ENCODE results near the gene AP5B1.

Gene AP5B1, protein sequence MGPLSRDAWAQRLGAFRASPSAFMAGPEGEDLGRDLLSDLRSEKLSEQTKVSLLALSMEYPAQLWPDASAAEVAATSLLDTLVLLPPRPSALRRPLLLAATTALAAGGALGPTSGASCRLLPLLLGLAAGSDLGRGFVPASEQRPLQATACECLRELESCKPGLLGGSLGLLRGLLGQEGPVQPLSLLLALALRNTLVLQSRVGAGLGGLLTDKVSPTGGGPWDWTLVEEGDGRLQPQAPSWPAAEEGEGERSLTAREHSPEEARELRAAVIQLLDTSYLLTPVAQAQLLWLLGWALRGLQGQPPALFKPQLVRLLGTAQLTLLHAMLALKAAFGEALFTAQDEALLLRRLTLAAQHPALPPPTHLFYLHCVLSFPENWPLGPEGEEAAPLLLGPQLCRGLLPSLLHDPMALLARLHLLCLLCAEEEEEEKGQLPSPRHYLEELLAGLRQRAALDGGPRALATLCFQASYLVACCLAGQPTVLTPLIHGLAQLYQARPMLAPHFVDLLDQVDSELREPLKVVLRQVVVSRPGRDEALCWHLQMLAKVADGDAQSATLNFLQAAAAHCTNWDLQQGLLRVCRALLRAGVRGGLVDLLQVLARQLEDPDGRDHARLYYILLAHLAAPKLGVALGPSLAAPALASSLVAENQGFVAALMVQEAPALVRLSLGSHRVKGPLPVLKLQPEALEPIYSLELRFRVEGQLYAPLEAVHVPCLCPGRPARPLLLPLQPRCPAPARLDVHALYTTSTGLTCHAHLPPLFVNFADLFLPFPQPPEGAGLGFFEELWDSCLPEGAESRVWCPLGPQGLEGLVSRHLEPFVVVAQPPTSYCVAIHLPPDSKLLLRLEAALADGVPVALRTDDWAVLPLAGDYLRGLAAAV

DNA sequence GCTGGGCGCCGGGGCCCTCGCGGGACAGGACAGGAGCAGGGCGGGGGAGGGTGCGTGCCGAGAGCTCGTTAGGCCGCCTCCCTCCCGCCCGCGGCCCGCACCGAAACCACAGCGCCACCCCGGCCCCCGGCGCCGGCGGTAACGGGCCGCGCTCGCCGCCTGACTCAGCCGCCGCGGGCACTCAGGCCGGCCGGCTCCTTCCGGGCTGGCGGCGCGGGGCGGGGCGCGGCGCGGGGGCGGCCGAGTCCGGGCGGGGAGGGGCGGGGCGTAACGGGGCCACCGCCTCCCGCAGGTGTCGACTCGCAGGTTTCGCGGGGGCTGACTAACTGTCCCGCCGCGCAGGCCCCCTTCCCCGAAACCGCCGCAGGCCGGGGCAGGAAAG, at the start of gene AP5B1:
Gene AP5B1 (minus strand): TSS at position 207 of the 382 bp plus-strand sequence. CDS start 385 bp downstream, outside the sequence.
- in situ Hi-C loops (cut with HindIII; ENCODE audit: low sequenced_read_pairs), result no loop called here

DNA sequence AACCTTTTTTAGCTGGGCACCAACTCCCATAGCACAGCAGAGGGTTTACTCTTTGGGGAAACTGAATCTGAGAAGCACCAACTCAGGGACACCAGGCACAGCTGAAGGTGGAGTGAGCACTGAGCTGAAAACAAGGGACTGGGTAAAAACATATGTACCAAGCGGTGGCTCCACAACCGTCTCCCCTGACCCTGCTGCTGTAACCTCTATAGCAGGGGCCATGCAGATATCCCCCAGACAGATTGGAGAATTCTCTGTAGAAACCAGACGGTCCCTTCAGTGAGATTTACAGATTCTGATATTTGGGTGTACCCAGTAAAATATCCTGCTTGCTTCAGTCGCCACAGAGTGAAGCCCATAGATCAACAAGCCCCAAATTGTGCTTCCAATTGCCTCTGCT, 48.7 kb upstream of the AP5B1 start:
- in situ Hi-C loops (cut with HindIII; ENCODE audit: low sequenced_read_pairs), result no loop called here

DNA sequence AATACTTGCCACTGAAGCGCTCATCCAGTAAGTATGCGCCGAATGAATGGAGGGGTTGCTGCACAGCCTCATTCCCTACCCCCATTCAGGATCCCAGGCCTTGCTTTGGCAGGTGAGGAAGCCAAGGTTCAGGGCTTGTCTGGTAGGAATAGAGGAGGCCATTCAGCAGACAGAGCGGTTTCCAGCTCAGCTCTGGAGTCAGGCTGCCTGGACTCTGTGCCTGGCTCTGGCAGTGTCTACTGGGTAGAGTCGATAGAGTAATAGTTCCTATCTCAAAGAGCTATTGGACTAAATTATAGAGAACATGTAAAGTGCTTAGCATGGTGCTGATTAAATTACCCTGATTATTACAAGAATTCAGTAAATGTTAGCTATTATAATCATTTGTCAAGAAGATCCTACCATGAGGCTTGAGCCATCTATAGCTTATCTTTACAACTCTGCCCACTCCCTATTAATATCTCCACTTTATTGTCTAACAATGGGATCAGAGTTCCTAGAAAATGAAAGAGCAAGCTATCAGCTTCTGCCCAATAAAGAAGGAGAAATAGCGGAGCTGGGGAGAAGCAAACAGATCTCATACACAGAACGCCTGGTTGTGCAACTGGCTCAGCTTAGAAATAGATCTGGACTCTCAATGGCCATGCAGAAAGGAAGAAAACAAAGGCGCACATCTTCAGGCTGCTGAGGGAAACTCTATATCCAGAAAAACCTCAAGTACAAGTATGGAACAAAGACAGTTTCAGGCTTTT, 46.4 kb upstream of the AP5B1 start:
- in situ Hi-C loops (cut with HindIII; ENCODE audit: low sequenced_read_pairs), result no loop called here

DNA sequence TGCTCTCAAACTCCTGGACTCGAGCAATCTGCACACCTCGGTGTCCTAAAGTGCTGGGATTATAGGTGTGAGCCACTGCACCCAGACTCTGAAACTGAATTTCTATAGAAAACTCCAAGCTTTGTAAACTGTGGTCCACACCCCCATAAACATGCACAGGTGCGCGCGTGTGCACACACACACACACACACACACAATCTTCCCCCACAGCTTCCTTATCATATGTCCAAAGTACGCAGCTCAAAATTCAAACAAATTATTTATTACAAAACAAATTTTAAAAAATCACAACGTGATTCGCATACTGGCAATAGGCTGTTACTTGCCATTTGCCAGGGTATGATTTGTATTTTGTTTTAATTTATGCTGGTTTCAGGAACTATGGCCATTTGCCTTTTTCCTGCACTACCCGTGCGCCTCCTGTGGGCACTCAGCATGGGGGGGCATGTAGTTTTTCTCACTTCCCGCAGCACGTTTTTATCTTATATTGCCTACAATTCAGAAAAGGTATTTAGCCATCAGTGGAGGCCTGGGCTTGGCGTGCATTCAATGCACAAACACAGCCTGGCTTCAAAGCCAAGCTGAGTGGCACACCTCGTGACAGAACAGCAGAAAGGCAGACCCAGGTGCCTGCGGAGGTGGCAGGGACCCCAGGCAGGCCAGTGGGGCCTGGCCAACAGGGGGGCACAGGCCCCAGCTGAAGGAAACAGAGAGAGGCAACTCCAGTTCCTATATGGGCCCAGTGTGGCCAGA, 42.2 kb upstream of the AP5B1 start:
- in situ Hi-C loops (cut with HindIII; ENCODE audit: low sequenced_read_pairs), result no loop called here

DNA sequence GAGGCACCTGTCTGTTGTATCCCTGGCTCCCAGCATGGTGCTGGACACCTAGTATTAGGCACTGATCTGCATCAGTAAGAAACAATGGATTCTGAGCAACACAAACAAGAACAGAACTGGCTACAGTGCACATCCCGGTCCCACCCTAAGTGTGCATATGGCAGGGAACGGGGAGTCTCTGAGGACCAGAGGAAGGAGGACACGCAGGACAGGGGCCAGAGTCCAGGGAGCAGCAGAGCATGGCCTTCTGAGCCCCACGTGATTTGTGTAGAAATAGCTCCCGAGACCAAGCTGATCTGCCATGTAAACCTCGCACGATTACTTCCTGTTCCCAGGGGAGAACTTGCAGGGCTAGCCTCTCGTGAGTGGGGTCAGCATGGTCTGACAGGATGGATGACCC, 40.3 kb upstream of the AP5B1 start:
- in situ Hi-C loops (cut with HindIII; ENCODE audit: low sequenced_read_pairs), result no loop called here

DNA sequence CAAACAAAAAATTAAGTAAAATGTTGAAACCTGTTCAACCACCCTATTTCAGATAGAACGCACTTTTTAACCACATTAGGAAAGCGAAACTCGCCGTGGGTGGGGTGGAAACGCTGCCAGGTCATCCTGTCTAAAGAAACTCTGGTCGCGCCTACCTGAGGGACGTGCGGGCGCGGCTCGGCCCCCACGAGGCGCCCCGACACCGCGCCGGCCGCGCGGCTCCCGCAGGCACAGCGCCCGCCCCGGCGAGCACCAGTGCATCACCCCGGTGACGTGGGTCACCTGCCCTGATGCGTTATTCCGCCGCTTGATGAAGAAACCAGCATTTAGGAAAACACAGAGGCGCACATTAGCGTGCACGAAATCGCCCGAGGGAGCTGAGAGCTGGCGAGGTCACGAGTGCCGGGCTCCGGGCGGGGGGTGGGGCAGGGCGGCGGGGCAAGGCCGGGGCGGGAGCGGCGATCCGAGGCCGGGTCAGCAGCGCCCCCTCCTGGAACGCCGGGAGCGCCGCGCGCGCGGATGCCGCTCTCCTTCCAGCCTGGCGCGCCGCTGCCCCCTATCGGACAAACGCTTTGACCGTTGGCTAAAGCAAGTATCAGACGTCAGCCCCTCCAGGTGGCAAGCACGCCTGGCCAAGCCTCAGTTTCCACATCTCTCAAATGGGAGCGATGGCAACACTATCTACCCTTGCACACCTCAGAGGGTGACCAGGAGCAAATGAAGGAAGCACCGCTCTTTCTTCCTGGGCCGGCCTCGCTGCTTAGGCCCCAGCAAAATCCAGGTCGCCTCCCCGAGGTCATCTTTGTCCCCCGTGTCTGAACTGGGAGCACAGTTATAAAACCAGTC, 37.3 kb upstream of the AP5B1 start:
- in situ Hi-C loops (cut with HindIII; ENCODE audit: low sequenced_read_pairs), result no loop called here

DNA sequence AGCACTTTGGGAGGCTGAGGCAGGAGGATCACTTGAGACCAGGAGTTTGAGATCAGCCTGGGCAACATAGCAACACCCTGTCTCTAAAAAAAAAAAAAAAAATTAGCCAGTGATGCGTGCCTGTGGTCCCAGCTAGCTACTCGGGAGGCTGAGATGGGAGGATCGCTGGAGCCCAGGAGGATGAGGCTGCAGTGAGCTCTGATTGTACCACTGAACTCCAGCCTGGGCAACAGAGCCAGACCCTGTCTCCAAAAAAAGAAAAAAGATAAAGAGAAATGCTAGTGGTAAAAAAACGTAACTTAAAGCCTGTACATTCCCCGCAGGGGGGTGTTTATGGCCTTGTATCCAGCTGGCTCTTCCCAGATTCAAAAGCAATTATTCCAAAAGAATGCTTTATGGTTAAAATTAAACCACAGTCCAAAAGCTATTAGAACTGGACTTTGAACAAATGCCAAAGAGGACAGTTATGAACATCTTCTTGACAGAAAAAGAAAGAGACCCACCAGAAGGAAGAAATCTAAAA, 36.6 kb upstream of the AP5B1 start:
- in situ Hi-C loops (cut with HindIII; ENCODE audit: low sequenced_read_pairs), result no loop called here

DNA sequence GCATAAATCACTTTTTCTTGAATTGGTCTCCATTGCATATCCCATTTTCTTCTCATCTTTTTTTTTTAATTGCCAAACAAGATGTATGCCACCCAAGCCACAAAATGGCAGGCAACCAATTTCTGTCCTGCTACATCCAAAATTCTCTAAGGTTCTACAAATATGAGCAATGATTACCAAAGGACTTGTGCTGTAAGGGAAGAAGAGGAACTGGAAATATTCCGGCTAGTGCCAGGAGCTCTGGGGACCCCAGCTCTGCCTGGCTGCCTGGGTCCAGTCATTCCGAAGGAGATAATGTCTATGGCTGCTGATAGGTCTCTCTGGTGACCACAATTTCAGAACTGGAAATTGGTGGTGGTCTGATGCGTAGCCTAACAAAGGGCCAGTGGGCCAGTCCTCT, 35.9 kb upstream of the AP5B1 start:
- in situ Hi-C loops (cut with HindIII; ENCODE audit: low sequenced_read_pairs), result no loop called here

DNA sequence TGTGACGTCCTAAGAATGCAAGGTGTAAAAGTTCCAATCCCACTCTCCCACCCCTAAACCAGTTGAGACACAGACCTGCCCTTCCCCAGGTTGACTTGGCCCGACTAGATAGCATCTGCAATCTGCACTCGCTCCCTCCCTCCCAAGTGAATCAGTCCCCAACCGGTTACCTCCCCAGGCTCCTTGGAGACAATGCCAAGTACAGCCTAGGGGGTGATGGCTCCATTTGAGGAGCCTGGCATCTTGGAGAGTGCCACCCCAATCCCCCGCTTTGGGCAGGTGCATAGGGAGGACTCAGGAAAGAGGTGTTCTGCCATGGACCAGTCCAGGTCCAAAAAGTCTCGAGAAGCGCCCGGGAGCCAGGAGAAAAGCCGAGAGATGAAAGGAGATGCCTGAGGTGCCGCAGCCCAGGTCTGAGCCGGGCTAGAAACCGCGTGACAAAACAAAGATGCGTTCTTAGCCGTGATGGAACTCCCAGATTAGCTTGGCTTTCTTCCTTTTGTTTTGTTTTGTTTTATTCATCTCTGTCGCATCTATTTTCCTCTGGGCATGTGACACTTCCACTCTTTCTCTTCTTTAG, 34.3 kb upstream of the AP5B1 start:
- in situ Hi-C loops (cut with HindIII; ENCODE audit: low sequenced_read_pairs), result loop anchor here (5.0 kb wide), 1 partner anchor 53 kb away; no protein-coding TSS in a partner anchor

DNA sequence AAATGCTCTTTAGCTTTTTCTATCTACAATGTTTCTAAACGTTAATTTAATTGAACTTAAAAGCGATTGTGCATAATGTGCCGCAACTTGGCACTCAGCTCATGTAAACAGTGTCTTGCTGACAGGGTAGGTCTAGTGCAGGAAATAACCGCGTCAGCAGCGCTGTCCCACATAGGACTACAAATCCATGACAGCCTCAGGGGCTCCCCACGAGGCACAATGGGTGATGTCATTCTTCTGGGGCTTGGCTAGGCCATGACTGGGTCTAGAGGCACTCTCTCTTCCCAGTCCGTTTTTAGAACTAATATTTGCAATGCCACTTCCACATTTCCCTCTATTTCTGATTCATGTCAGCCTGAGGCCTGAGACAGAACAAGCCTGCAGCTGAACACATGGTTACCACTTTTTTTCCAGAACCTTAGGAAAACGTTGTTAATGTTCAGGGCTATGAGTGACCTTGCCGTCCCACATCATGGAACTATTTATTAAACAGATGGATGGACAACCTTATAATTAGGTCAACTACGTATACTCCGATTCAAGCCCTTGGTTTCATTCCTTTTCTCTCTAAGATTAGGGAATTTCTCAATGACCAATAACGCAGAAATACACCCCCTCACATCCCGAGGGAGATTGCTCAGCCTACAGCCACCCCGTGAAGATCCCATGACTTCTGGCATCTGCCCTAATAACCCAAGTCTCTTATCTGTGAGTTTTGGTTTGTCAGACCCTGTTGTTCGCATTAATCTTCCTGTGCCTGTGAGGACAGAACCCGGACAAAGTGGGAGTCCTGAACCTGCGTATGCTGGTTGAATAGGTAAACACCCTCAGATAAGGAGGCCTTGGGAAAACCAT, 33.6 kb upstream of the AP5B1 start:
- in situ Hi-C loops (cut with HindIII; ENCODE audit: low sequenced_read_pairs), result loop anchor here (5.0 kb wide), 1 partner anchor 52 kb away; no protein-coding TSS in a partner anchor

DNA sequence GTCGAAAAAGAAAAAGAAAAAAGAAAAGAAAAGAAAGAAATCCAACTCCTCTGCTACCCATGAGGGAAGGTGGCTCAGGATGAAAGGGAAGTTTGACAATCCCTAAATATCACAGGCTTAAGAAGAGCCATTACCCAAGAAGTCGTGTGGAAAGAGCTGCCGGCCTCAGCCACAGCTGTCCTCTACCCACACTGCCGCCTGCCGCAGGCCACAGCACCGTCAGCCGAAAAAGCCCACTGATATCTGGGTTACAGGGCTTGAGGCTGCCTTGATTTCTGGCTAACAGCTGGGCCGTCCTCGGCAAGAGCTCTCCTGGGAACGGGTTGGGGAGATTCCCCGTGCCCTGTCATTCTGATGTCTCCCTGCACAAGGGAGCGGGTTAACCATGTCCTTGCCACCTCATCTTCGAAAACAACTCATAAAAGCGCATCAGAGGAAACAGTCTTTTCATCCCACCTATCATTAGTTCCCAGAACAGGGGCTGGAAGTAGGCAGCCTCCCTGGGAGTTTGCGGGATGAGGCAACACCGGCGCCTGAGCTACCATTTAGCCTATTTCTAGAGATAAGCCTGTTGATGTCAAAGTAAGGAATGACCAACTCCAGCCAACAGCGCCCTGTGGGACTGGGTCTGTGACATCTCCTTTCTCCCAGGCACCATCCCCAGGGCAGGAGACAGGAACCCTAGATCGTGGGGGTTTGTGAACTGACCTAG, 31.1 kb upstream of the AP5B1 start:
- in situ Hi-C loops (cut with HindIII; ENCODE audit: low sequenced_read_pairs), result loop anchor here (5.0 kb wide), 1 partner anchor 50 kb away; no protein-coding TSS in a partner anchor

DNA sequence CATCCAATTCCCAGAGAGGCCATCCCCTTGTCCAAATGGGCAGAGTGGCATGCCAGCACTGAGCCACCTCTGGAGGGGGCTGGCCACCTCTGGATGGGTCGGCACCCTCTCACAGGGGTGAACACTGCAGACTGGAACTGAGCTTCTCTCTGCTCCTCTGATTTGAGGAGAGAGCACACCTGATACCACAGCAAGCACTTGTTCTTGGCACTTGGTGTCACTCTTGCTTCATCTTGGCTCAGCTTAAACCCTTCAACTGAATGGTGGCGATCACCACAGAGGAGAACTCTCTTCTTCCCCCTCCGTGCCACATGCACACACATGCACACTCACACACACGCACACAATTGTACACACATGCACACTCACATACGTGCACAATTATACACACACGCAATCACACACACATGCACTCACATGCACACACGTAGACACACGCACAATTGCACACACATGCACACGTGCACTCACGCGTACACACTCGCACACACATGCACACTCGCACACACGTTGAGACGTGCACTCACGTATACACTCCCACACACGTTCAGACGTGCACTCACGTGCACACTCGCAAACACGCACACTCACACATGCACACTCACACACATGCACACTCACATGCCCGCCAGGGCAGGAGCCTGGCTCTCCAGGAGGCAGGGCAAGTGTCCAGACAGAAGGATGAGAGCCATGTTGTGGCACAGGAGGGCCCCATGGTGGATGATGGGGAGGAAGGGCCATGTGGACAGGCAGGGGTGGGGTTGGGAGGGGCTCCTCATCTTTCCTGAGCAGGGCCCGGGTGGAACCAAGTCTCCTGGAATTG, 29.5 kb upstream of the AP5B1 start:
- in situ Hi-C loops (cut with HindIII; ENCODE audit: low sequenced_read_pairs), result loop anchor here (5.0 kb wide), 1 partner anchor 48 kb away; no protein-coding TSS in a partner anchor

DNA sequence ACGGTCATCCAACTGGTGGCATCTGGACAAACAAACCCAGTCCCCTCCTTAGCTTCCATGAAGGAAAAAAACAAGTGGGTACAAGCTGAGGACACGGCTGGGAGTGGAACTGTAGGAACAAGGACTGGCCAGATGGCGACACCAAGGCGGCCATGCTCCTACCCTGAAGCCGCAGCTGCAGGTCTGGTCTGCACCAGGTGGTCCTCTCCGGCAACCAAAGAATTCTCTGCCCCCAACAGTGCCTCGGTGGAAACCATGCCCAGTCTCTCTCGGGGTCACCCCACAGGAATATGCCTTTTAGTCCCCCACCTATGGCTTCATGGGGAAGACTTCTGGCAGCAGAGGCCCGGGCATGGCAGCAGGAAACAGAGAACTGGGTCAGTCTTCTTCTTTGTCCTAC, 28.7 kb upstream of the AP5B1 start:
- in situ Hi-C loops (cut with HindIII; ENCODE audit: low sequenced_read_pairs), result no loop called here

DNA sequence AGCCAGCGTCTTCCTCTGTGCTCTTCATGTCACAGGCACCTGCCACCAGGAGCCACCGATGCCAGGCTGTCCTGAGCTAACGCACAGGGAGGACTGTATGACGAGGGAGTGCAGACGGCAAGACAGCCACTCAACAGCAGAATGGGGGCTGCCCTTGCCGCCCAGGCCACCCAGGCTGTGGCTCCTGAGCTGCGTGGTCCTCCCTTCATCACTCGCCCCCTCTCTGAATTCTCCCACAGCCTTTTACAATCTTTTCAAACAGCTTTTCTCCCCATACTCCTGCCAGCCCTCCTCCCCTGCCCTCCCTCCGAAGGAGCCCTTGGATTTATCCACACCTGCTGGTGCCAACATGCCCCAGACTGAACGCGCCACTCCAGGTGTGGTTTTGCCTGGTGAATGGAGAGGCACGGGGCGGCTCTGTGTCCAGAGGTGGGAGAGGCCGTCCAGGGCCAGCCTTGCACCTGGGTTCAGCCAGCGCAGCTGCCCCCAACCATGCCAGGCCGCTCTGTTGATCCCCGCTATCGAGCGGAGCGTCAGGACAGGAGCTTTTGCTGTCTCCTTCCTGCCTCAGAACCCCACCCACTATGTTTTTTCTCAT, 28.1 kb upstream of the AP5B1 start:
- in situ Hi-C loops (cut with HindIII; ENCODE audit: low sequenced_read_pairs), result no loop called here

DNA sequence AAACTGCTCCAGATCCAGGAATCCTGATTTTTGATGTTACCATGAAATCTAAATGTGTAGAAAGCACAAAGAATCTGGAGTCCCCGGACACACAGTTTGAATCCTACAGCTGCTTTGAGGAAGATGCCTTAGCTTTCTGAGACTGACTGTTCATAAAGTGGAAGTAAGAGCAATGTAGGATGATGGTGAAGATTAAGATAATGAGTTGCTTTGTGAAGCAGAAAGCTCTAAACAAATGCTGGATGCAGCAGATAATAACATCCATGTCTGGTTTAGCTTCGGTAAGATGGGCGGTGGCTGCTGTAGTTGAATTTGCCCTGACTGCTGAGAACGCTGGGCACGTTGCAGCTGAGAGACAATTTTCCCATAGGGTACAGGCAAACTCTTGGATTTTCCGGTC, 26.2 kb upstream of the AP5B1 start:
- in situ Hi-C loops (cut with HindIII; ENCODE audit: low sequenced_read_pairs), result no loop called here
